G401.6 (cell line): ENCODE measurements around the gene NOP53.

Source experiments
- FAIRE-seq: peaks from 2 replicates; lab custom pipeline; 2012; peaks lifted over from hg19 to GRCh38; lab: Jason Lieb, UNC

NOP53 gene

GRCh38 chr19:47806435-47806834 is 61.1 kb downstream of the NOP53 start:
- FAIRE-seq = no peak
